ENCODE results near the gene CD63. TPM values are rescaled to one million over a fixed set of nuclear protein-coding genes. Genes with fewer than 3 reads are reported as not detected.

The CD63 gene
- total and polyA plus RNA-seq, 10 donors = 395 to 750 (median 568) TPM

DNA sequence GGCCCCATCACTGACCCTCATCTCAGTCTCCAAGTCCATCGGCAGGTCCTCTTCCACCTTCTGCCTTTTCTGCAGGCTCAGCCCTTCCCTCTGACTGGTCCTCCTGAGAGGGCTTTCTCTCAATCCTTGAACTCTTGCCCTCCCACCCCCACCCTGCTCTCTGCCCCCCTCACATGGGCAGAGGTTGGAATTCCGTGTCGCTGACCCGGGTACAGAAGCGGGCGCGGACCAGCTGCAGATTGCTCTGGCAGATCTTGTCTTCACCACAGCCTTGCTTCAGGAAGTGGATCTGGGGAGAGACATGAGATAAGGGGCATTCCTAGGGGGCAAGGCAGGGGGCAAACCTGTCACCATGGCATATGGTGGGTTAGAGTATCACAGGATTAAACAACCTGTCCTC lies 33.5 kb downstream of the CD63 start:
- TF ChIP-seq POLR2AphosphoS5 (IDR thresholded peaks at IDR 0.05) = no peak
- no peak for TF ChIP-seq POLR2A (IDR thresholded peaks at IDR 0.05)
- WGBS, 5 donors = 74 to 87% (median 76%) methylated on average over 7 of the region's 7 CpGs
- H3K27me3 ChIP-seq (replicated peaks in 1 of 7) = no peaks in the 10 kb centered on the region
- H3K9me3 ChIP-seq = no peaks in the 10 kb centered on the region
- peaks cover 0 to 41% (median 0%) of the 10 kb centered on the region in 6 donors for H3K36me3 ChIP-seq
- H3K4me1 ChIP-seq = no peaks in the 10 kb centered on the region
- H3K4me3 ChIP-seq = no peak overlapping the region
- intact Hi-C loops (cut with DNase I; ENCODE audit: low total_unique reads) = no loop called here
- H3K27ac ChIP-seq = no peak overlapping the region
- DNase-seq = no peak

DNA sequence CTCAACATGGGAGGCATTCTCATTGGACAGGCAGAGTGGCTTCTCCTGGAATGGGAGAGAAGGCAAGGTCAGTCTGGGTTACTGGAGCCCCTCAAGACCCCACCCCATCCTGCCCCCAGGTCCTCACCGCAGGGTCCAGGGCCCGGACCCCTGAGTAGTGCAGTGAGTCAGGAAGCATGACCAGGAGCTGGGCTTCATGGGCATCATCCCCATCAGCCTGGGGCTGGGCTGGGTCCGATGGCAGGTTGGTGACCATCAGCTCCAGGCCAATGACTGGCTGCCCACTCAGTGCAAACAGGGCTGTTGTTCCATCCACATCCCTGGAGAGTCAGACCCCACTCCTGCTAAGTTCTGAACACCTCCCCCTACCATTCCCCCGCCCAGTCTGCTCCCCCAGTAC lies 34.2 kb downstream of the CD63 start:
- DNase-seq = no peak
- TF ChIP-seq POLR2A (IDR thresholded peaks at IDR 0.05) (no peak), POLR2AphosphoS5 (IDR thresholded peaks at IDR 0.05) (no peak), CTCF (IDR thresholded peaks at IDR 0.05 in 8 of 11, conservative IDR thresholded peaks at IDR 0.05 in 3 of 11) (no peak)
- 88 to 96% (median 92%) methylated on average over 3 to 4 of the region's 4 CpGs for WGBS, 5 donors
- intact Hi-C loops (cut with DNase I; ENCODE audit: low total_unique reads) = no loop called here
- no peaks in the 10 kb centered on the region for H3K27me3 ChIP-seq (replicated peaks in 1 of 7)
- no peaks in the 10 kb centered on the region for H3K9me3 ChIP-seq
- peaks cover 0 to 41% (median 0%) of the 10 kb centered on the region in 6 donors for H3K36me3 ChIP-seq
- H3K27ac ChIP-seq = no peak overlapping the region
- H3K4me3 ChIP-seq = no peak overlapping the region
- no peaks in the 10 kb centered on the region for H3K4me1 ChIP-seq

DNA sequence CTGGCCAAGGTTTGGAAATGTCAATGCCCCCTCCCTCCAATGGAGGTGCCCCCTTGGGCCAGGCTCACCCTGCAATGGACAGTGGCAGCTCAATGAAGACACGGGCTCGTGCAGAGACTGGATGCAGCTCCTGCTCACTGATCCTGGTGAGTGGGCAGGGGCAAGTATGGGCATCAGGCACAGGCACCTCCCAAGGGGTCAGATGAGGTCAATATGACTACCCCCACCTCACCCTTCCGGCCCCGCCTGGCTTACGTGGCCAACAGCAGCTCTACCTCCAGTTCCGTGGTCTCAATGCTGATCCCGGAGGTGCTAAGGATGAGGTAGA lies 34.7 kb downstream of the CD63 start:
- Histone ChIP-seq H3K4me1 (no peaks in the 10 kb centered on the region), H3K27me3 (replicated peaks in 1 of 7) (no peaks in the 10 kb centered on the region), H3K9me3 (no peaks in the 10 kb centered on the region), H3K4me3 (no peak overlapping the region), H3K36me3 (peaks cover 0 to 41% (median 0%) of the 10 kb centered on the region in 6 donors), H3K27ac (no peak overlapping the region)
- TF ChIP-seq CTCF (IDR thresholded peaks at IDR 0.05 in 8 of 11, conservative IDR thresholded peaks at IDR 0.05 in 3 of 11) (no peak), POLR2AphosphoS5 (IDR thresholded peaks at IDR 0.05) (no peak), POLR2A (IDR thresholded peaks at IDR 0.05) (no peak)
- intact Hi-C loops (cut with DNase I; ENCODE audit: low total_unique reads) = no loop called here
- WGBS, 5 donors = 90 to 100% (median 98%) methylated on average over 2 to 7 of the region's 7 CpGs
- DNase-seq = no peak

- no peak for DNase-seq
- Histone ChIP-seq H3K4me3 (no peak overlapping the region), H3K27me3 (replicated peaks in 1 of 7) (no peaks in the 10 kb centered on the region), H3K9me3 (no peaks in the 10 kb centered on the region), H3K4me1 (no peaks in the 10 kb centered on the region), H3K36me3 (peaks cover 0 to 41% (median 0%) of the 10 kb centered on the region in 6 donors), H3K27ac (no peak overlapping the region)
- WGBS, 5 donors = 88 to 96% (median 92%) methylated on average over 7 of the region's 7 CpGs
- intact Hi-C loops (cut with DNase I; ENCODE audit: low total_unique reads) = no loop called here
- TF ChIP-seq CTCF (IDR thresholded peaks at IDR 0.05 in 8 of 11, conservative IDR thresholded peaks at IDR 0.05 in 3 of 11) = no peak
- no peak for TF ChIP-seq POLR2A (IDR thresholded peaks at IDR 0.05)
- TF ChIP-seq POLR2AphosphoS5 (IDR thresholded peaks at IDR 0.05) = no peak
Measured at GRCh38 chr12:55693323-55694187, 35.3 kb downstream of the CD63 start.

All from spleen (tissue), 11 donors.